ENCODE measurements around the gene ANKRD11.

DNA sequence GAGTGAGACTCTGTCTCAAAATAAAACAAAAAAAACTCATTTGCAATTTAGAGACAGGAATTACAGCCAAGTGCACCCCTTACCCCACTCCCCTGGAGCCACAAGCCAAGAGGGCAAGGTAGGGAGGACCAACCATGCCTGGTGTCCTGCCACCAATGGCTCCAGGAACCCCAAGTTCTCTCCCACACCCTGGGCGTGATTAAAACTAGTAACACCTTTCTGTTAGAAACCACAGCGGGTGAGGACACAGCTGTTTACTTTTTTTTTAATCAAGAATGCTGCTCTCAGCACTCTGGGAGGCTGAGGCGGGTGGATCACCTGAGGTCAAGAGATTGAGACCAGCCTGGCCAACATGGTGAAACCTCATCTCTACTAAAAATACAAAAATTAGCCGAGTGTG lies 38.1 kb downstream of the ANKRD11 start:
- TF ChIP-seq, protein P1, sequence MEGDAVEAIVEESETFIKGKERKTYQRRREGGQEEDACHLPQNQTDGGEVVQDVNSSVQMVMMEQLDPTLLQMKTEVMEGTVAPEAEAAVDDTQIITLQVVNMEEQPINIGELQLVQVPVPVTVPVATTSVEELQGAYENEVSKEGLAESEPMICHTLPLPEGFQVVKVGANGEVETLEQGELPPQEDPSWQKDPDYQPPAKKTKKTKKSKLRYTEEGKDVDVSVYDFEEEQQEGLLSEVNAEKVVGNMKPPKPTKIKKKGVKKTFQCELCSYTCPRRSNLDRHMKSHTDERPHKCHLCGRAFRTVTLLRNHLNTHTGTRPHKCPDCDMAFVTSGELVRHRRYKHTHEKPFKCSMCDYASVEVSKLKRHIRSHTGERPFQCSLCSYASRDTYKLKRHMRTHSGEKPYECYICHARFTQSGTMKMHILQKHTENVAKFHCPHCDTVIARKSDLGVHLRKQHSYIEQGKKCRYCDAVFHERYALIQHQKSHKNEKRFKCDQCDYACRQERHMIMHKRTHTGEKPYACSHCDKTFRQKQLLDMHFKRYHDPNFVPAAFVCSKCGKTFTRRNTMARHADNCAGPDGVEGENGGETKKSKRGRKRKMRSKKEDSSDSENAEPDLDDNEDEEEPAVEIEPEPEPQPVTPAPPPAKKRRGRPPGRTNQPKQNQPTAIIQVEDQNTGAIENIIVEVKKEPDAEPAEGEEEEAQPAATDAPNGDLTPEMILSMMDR (IDR thresholded peaks at IDR 0.05; ENCODE audit: extremely low read depth in 1 of 2, insufficient read depth in 1 of 2, low read depth in 1 of 2, low read length in 2 of 2): no peak
- TF ChIP-seq POLR2A (IDR thresholded peaks at IDR 0.05; ENCODE audit: low read depth, low read length) (no peak), POLR2AphosphoS5 (IDR thresholded peaks at IDR 0.05; ENCODE audit: insufficient read depth, low read depth, low read length) (no peak), GATA2 (IDR thresholded peaks at IDR 0.05; ENCODE audit: insufficient read depth, insufficient read length, low read depth, low read length) (no peak)
